Keratinocyte (primary cell): ENCODE data around the gene SOSTDC1.

Experiments used
- EZH2 ChIP-seq: IDR thresholded peaks from one replicate; pipeline ENCODE4 v1.6.1; 2012; ENCODE audit warnings: inconsistent platforms, mild to moderate bottlenecking, low read length, moderate library complexity
- TF ChIP-seq, protein P1 (sequence below), 3 experiments: IDR thresholded peaks in 1 of 3; conservative IDR thresholded peaks in 1 of 3; optimal IDR thresholded peaks in 1 of 3; 2 replicates in 2 of 3; 3 replicates in 1 of 3; pipeline versions ENCODE3 to v1.5.1; 2011; ENCODE audit warnings: low read length in 3 of 3, mild to moderate bottlenecking in 3 of 3, moderate library complexity in 2 of 3, control low read depth in 1 of 3, inconsistent platforms in 1 of 3; ENCODE audit not compliant: insufficient read depth in 2 of 3; ENCODE audit errors: extremely low read depth in 1 of 3

DNA sequence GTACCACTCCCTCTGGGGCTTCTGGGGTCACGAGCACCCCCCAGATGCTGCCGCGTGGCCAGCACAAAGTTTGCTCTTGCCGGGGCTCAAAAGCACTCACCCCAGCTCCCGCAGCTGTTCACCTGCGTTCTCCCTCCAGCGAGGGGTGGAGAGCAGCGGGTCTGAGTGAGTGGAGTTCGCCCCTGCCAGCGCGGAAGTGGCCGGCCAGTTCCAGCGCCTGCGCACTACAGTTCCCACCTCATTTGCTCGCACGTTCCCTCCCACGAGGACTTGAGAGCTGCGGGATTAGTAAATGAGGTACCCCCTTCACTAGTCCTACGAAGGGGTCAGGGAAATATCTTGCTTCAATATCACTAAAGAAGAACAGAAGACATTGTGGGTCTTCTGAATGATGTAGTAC is 36.8 kb upstream of the SOSTDC1 start:
- TF ChIP-seq, protein P1, sequence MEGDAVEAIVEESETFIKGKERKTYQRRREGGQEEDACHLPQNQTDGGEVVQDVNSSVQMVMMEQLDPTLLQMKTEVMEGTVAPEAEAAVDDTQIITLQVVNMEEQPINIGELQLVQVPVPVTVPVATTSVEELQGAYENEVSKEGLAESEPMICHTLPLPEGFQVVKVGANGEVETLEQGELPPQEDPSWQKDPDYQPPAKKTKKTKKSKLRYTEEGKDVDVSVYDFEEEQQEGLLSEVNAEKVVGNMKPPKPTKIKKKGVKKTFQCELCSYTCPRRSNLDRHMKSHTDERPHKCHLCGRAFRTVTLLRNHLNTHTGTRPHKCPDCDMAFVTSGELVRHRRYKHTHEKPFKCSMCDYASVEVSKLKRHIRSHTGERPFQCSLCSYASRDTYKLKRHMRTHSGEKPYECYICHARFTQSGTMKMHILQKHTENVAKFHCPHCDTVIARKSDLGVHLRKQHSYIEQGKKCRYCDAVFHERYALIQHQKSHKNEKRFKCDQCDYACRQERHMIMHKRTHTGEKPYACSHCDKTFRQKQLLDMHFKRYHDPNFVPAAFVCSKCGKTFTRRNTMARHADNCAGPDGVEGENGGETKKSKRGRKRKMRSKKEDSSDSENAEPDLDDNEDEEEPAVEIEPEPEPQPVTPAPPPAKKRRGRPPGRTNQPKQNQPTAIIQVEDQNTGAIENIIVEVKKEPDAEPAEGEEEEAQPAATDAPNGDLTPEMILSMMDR (optimal IDR thresholded peaks at IDR 0.05 in 1 of 3, IDR thresholded peaks at IDR 0.05 in 1 of 3, conservative IDR thresholded peaks at IDR 0.05 in 1 of 3; ENCODE audit: extremely low read depth in 1 of 3, insufficient read depth in 2 of 3, low read length in 3 of 3): no peak
- TF ChIP-seq EZH2: no peak
